Breast epithelium (tissue), 4 donors: ENCODE data around the gene CXCL14. TPM values are rescaled to one million over a fixed set of nuclear protein-coding genes. Genes with fewer than 3 reads are reported as not detected.

ENCODE experiments used
- DNase-seq, 2 donors: peaks; one replicate each; pipeline ENCODE4 v3.0.0-alpha.2; 2019; ENCODE audit warnings: low spot score in 2 of 2
- H3K27ac ChIP-seq, 2 donors: fragments of 200-600 bp; sonication (generic) in 1 of 2; one replicate each; pipeline ENCODE4 v1.5.1; 2016 to 2019; ENCODE audit warnings: mild to moderate bottlenecking in 1 of 2
- H3K27me3 ChIP-seq, 2 donors: fragments of 200-600 bp; sonication (generic) in 1 of 2; one replicate each; pipeline versions ENCODE4 v1.5.1 to v1.6.0; 2017 to 2019; ENCODE audit warnings: control low read depth in 1 of 2, mild to moderate bottlenecking in 1 of 2
- H3K36me3 ChIP-seq: fragments of 200-600 bp; one replicate; pipeline ENCODE4 v1.5.1; 2019
- H3K4me1 ChIP-seq, 2 donors: fragments of 200-600 bp; sonication (generic); one replicate each; pipeline ENCODE4 v1.5.1; 2016 to 2019; ENCODE audit warnings: control low read depth in 1 of 2
- H3K4me3 ChIP-seq, 3 donors: fragments of 200-600 bp; sonication (generic); 1 replicate in 2 of 3; 2 replicates in 1 of 3; pipeline ENCODE4 v1.5.1; 2016 to 2019; ENCODE audit warnings: mild to moderate bottlenecking in 3 of 3, moderate library complexity in 2 of 3
- H3K9me3 ChIP-seq, 2 donors: fragments of 200-600 bp; sonication (generic) in 1 of 2; one replicate each; pipeline ENCODE4 v1.5.1; 2016 to 2019; ENCODE audit warnings: control low read depth in 1 of 2
- POLR2A ChIP-seq: fragments of 450-650 bp; IDR thresholded peaks from one replicate; pipeline ENCODE4 v1.6.1; 2016; ENCODE audit warnings: antibody characterized with exemption, mild to moderate bottlenecking, moderate library complexity
- POLR2AphosphoS5 ChIP-seq, 3 donors: sonication (generic); formaldehyde crosslinking; IDR thresholded peaks; one replicate each; pipeline ENCODE4 v1.6.1; 2017; ENCODE audit warnings: antibody characterized with exemption in 3 of 3
- intact Hi-C: fragments of 100-400 bp; cut with DNase I; formaldehyde crosslinking; loops from one replicate; pipeline ENCODE4 v1.15.1; 2023; ENCODE audit warnings: low total_unique reads
- total RNA-seq, 3 donors: library from RNA; depleted of rRNA; stranded (reverse); fragments of >200 nt; gene quantifications; one replicate each; pipeline ENCODE4 v1.1.0, GENCODE V29; 2016
- TF ChIP-seq, protein P1 (sequence below), 3 donors: fragments of 450-650 bp; IDR thresholded peaks; one replicate each; pipeline ENCODE4 v1.5.1; 2016 to 2017; ENCODE audit warnings: antibody characterized with exemption in 3 of 3, mild to moderate bottlenecking in 3 of 3, moderate library complexity in 3 of 3

The CXCL14 gene
- total RNA-seq, 3 donors from 2014 or later: 45.5 to 1,054 (median 46.9) TPM

DNA sequence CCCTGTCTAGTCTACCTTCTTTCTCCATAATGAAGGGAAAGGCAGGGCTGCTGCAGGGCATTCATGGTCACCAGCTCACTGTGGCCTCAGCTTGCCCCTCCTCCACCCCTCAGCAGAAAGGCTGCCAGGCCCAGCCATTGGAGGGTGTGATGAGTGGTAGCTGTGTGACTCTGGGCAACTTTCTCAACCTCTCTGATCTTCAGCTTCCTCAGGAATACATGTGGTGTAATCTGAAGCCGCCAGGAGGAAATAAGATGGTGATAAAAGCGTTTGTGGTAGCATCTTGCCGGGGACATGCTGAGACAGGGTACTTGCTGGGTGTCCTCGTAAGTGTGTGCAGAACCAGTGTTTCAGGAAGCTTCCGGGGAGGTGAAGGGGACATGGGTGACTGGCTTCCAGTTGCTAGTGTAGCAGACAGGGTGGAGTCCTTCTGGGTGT lies 9.8 kb downstream of the CXCL14 start:
- H3K27me3 ChIP-seq: peaks cover 0 to 5% of the 10 kb centered on the region in 2 donors
- no peaks in the 10 kb centered on the region for H3K4me1 ChIP-seq
- no peak for DNase-seq
- no peak overlapping the region for H3K4me3 ChIP-seq
- no peaks in the 10 kb centered on the region for H3K36me3 ChIP-seq
- intact Hi-C loops: no loop called here
- H3K27ac ChIP-seq: no peak overlapping the region
- H3K9me3 ChIP-seq: no peaks in the 10 kb centered on the region
- TF ChIP-seq, protein P1, sequence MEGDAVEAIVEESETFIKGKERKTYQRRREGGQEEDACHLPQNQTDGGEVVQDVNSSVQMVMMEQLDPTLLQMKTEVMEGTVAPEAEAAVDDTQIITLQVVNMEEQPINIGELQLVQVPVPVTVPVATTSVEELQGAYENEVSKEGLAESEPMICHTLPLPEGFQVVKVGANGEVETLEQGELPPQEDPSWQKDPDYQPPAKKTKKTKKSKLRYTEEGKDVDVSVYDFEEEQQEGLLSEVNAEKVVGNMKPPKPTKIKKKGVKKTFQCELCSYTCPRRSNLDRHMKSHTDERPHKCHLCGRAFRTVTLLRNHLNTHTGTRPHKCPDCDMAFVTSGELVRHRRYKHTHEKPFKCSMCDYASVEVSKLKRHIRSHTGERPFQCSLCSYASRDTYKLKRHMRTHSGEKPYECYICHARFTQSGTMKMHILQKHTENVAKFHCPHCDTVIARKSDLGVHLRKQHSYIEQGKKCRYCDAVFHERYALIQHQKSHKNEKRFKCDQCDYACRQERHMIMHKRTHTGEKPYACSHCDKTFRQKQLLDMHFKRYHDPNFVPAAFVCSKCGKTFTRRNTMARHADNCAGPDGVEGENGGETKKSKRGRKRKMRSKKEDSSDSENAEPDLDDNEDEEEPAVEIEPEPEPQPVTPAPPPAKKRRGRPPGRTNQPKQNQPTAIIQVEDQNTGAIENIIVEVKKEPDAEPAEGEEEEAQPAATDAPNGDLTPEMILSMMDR (IDR thresholded peaks at IDR 0.05): no peak
- no peak for TF ChIP-seq POLR2AphosphoS5 (IDR thresholded peaks at IDR 0.05)
- no peak for TF ChIP-seq POLR2A

DNA sequence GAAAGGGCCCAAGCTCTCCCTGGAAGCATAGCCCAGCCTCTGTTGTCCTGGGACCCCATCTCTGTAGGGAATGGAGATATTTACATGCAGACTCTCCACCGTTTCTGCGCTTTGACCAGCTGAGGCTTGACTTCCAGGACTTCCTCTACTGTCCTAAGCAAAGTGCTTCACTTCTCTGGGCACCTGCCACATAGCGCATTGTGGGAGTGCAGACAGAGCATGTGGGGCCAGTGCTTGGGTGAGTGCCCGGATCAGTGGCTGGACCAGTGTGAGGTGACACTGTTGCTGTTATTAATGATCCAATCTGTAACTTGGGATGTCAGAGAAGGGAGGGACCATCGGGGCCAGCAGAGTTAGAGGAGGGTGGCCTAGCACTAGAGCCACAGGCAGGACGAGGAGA lies 10.5 kb downstream of the CXCL14 start:
- Histone ChIP-seq H3K27ac (no peak overlapping the region), H3K36me3 (no peaks in the 10 kb centered on the region), H3K27me3 (peaks cover 0 to 5% of the 10 kb centered on the region in 2 donors), H3K4me3 (no peak overlapping the region), H3K9me3 (no peaks in the 10 kb centered on the region), H3K4me1 (no peaks in the 10 kb centered on the region)
- DNase-seq: no peak
- TF ChIP-seq, protein P1 (IDR thresholded peaks at IDR 0.05): no peak
- intact Hi-C loops: no loop called here

DNA sequence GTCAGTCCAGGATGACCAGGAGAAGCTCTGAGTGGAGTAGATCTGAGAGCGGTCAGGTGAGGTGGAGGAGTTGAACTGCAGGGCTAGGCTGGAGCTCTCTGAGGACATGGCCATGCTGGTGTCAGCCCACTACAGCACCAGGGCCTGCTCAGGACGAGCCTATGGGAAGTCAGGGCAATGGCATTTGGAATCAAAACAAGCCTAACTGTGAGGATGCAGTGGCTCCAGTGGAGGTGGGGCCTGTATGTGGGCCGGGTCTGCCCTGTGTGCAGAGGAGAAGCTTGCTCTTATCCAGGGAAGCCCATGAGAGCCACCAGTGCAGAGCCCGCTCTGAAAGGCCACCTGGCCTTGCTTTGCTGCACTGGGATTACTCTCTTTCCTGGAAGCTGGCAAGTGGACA lies 11.1 kb downstream of the CXCL14 start:
- no peak for TF ChIP-seq POLR2AphosphoS5 (IDR thresholded peaks at IDR 0.05)
- TF ChIP-seq, protein P1 (IDR thresholded peaks at IDR 0.05): no peak
- no peak for TF ChIP-seq POLR2A
- Histone ChIP-seq H3K4me1 (no peaks in the 10 kb centered on the region), H3K9me3 (no peaks in the 10 kb centered on the region), H3K36me3 (no peaks in the 10 kb centered on the region), H3K27ac (no peak overlapping the region), H3K27me3 (peaks cover 0 to 5% of the 10 kb centered on the region in 2 donors), H3K4me3 (no peak overlapping the region)
- intact Hi-C loops: loop anchor here (1.0 kb wide), 1 partner anchor 9 kb away; no protein-coding TSS in a partner anchor
- no peak for DNase-seq

DNA sequence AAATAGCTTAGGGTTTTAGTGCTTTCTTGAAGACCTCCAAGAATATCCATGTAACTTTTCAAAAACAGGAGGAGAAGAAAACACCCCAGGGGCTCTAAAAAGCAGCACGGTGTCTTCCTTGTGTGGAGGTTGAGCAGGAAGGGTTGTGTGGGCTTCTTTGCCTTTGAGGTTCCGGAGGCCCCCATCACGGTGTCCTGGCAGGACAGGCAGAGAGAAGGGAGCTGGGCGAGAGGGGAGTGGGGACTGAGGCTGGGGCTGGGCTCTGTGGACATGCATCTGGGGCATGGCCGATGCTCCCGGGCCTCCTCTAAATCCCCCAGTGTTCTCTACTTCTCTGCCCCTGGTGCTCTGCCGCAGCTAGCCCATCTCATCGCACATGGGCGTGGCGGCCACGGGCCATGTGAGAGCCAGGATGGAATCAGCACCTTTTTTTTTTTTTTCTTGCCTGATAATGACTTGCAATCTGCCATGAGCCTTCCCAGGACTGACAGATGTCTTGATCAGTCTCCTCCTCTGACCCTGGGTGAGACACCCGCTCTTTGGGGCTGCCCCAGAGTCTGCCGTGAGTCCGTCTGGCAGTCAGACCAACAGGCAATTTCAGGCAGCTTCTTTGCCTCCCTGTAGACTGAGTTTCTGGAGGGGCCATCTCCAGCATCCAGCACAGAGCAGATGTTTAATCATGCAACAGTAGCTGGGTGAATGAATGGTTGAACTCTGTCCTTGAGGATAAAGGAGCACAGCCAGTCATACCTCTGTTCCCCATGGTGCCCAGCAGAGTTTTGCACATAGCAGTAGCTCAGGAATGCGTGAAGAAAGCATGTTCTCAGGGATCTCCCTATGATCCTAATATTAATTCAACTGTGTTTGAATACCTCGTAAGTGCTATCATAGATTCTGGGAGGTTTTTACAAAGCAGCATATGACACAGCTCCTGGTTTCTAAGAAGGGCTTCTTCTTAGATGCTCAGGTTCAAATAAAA lies 12.1 kb downstream of the CXCL14 start:
- Histone ChIP-seq H3K36me3 (no peaks in the 10 kb centered on the region), H3K9me3 (no peaks in the 10 kb centered on the region), H3K4me1 (no peaks in the 10 kb centered on the region), H3K4me3 (no peak overlapping the region), H3K27me3 (no peaks in the 10 kb centered on the region), H3K27ac (no peak overlapping the region)
- intact Hi-C loops: loop anchor here (1.0 kb wide), 1 partner anchor 10 kb away; no protein-coding TSS in a partner anchor
- DNase-seq: no peak
- no peak for TF ChIP-seq POLR2A
- TF ChIP-seq POLR2AphosphoS5 (IDR thresholded peaks at IDR 0.05): no peak
- TF ChIP-seq, protein P1 (IDR thresholded peaks at IDR 0.05): no peak
